ENCODE data around the gene SLC7A1.

DNA sequence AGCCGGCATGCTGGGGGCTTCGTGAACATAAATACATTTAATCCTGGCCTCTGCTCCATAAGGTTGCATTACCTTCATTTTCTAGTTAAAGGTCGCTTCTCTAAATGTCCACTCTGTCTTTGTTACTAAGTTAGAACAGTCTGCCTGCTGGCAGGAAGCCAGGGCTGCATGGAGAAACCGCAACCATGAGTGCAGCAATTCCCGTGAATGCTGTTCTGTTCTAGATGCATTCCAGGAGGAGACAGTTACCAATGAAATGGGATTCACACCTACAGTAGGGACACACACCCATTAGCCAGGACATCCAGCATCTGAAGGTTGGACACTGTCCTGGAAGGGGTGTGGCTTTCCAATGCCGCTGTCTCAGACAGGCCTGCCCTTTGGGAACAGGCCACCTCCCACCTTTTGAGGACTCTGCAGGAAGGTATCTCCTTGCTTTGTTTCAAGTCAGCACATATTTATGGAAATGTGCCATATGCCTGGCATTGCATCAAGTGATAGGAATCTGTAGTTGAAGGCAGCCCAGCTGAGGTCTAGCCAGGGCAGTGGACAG, 129.7 kb downstream of the SLC7A1 start:
- TF ChIP-seq GATA3 (IDR thresholded peaks at IDR 0.05; ENCODE audit: low read depth, low read length): no peak
- TF ChIP-seq GATA2 (IDR thresholded peaks at IDR 0.05; ENCODE audit: low read depth, low read length): peak; percentile 84

All from SH-SY5Y (cell line).